Fibroblast of skin of right quadriceps (primary cell): ENCODE measurements around the gene CRLF2.
"Not testable (repeated sequence)": the region's sequence is repeated elsewhere in the genome, so short reads cannot be mapped to it uniquely, and the experiment has no call there.

Experiments used
- DNase-seq: peaks from one replicate; pipeline ENCODE4 v3.0.0-alpha.2; 2013

The CRLF2 gene

DNA sequence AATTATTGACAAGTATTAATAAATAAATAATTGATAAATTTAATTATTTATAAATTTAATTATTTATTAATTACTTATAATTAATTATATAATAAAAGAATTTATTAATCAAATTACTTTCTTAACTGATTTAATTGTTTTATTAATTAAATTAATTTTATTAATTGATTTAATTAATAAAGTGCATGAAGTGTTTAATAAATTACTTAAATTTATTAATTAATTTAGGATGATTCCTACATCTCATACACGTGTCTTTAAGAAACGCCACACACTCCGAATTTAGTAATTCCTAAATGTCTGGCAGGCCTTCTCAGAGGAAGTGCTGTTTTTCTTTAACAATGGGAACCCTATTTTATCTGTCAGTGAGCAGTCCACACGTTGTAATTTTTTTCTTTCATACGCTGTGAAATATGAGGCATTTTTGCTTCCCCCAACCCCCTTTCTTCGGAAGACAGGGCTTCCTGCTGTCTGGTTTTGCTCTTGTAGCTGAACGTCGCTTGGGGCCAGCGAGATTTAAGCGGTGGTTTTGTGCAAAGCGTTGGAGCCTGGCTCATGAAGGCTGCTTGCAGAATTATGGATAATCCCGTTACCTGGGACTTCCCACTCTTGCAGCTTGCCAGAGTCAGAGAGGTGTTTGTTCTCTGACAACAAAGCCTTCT lies 46.8 kb downstream of the CRLF2 start:
- DNase-seq, result peak; percentile 68

DNA sequence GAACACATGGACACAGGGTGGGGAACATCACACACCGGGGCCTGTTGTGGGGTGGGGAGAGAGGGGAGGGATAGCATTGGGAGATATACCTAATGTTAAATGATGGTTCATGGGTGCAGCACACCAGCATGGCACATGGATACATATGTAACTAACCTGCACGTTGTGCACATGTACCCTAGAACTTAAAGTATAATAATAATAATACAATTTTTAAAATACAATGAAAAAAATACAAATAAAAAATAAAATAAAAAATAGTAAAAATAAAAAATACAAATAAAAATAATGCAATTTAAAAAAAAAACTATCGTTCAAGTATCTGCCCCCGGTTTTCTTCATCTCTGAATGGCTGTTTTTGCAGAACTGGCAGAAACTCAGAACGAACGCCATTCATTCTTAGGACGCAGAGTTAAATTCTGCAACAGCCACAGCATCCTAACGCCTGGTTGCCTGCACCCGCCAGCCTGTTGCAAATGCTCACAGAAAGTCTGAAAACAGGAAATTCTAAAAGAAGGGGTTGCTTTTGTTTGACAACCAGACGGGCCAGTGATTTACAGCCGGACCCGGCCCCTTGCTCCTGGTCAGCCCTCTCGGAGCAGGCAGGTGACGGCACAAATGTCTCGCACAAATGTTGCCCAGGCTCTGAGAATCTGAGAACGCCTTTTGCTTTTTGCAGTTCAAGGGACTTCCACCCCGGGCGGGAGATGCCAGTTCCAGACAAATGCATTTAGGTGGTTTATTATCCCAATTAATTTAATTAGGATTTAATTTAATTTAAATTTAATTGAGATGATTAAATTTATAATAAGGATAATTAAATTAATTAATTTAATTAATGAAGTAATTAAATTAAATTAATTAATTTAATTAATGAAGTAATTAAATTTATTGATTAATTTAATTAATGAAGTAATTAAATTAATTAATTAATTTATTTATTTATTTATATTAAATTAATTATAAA lies 47.8 kb downstream of the CRLF2 start:
- no peak for DNase-seq

DNA sequence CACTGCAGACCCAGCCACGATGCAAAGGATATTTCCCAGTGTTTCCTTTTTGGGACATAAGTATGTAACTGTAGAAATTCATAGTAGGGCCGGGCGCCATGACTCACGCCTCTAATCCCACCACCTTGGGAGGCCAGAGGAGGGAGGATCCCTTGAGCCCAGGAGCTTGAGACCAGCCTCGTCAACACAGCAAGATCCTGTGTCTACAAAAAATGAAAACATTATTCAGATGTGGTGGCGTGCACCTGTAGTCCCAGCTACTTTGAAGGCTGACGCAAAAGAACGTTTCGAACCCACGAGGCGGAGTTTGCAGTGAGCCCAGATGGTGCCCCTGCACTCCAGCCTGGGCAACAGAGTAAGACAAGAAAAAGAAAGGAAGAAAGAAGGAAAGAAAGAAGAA lies 49.2 kb downstream of the CRLF2 start:
- no peak for DNase-seq

DNA sequence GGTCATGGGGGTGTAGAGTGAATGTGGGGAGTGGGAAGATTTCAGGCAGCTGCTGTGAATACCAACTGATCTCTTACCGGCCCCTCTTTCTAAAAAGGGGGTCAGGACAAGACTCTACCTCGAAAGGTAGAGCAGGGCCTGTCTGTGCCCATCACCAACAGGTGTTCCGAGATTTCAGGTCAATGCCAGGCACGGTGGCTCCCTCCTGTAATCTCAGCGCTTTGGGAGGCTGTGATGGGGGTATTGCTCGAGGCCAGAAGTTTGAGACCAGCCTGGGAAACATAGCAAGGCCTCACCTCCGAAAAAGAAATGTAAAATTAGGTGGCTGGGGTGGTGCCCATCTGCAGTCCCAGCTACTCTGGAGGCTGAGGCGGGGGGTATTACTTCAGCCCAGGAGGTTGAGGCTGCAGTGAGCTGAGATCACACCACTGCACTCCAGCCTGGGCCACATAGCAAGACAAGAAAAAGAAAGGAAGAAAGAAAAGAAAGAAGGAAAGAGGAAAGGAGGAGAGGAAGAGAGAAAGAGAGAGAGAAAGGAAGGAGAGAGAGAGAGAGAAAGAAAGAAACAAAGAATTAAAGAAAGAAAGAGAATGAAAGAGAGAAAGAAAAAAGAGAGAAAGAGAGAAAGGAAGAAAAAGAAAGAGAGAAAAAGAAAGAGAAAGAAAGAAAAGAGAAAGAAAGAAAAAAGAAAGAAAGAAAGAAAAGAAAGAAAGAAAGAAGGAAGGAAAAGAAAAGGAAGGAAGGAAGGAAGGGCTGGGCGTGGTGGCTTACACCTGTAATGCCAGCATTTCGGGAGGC lies 50.1 kb downstream of the CRLF2 start:
- no peak for DNase-seq

DNA sequence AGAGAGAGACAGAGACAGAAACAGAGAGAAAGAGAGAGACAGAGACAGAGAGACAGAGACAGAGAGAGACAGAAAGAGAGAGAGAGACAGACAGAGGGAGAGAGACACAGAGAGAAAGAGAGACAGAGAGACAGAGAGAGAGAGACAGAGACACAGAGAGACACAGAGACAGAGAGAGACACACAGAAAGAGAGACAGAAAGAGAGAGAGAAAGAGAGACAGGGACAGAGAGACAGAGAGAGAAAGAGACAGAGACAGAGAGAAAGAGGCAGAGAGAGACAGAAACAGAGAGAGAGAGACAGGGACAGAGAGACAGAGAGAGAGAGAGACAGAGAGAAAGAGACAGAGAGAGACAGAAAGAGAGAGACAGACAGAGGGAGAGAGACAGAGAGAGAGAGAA lies 52.9 kb downstream of the CRLF2 start:
- DNase-seq, result no peak

DNA sequence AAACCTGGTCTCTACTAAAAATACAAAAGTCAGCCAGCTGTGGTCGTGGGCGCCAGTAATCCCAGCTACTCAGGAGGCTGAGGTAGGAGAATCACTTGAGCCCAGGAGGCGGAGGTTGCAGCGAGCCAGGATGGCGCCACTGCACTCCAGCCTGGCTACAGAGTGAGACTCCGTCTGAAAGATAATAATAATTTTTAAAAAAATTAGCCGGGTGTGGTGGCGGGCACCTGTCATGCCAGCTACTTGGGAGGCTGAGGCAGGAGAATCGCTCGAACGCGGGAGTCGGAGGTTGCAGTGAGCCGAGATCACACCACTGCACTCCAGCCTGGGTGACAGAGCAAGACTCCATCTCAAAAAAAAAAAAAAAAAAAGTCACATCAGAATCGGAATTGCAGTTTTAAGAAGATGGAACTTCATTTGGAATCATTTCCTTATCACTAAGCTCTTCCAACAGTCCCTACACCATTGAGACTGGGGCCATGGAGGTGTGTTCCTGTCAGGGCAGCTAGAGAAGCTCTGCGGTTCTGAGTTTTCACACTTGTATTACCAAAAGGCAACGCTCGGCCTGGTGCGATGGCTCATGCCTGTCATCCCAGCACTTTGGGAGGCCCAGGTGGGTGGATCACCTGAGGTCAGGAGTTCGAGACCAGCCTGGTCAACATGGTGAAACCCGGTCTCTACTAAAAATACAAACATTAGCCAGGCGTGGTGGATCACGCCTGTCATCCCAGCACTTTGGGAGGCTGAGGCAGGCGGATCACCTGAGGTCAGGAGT lies 55.6 kb downstream of the CRLF2 start:
- not testable (repeated sequence) for DNase-seq

DNA sequence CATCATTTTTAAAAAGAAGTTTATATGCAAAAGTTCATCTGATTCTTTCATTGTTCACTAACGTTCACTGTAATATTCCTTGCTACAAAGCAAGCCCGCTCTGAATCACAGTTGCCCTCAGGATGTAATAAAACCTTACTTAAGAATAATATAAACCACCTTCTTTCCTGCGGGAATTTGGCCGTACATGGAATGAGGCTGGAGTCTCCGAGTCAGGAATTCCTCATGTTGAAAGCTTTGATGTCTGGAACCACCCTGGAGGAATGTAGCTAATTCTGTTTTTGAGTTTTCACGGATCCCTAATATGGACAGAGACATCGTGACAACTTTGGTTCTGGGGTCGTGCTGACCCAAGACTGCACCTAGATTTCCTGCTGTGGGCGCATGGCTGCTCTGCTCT lies 58.5 kb downstream of the CRLF2 start:
- peak; percentile 61 for DNase-seq

DNA sequence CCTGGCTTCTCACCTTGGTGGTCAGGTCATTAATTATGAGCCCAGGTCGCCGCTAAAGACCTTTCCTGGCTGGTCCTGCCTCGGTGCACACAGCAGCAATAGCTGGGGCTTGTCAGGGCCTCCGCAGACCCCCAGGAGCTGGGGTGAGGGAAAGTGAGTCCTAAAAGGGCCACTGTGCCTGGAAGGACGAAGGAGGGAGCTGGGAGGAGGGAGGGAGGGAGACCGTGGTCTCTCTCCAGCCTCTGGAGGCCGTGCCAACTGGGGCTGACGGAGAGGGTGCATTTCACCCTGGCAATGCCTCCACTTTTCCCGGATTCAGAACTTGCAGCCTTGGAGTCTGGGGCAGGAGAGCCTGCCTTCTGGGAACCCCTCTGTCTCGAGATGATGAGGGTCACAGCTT lies 60.4 kb downstream of the CRLF2 start:
- no peak for DNase-seq

DNA sequence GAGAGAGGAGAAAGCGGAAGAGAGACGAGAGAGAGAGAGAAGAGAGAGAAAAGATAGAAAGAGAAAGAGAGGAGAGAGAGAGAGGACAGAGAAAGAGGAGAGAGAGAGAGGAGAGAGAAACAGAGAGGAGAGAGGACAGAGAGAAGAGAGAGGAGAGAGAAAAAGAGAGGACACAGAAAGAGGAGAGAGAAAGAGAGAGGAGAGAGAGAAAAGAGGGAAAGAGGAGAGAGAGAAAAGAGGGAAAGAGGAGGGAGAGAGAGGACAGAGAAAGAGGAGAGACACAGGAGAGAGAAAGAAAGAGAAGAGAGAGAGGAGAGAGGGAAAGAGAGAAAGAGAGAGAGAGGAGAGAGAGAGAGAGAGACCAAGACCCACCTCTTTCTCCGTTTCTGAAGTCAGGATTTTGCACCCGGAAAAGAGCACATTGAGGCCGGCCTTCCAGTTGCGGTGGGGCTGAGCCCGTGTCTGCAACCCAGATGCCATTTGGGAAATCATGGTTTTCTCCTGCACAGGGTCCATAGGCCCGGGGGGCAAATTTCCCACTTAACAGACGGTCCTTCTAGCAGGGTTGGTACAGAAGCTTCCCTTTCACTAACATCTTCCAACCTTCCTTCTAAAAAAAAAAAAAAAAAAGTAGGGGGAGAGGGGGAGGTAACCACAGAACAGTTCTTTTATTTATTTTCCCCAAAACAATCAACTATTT lies 60.9 kb downstream of the CRLF2 start:
- DNase-seq, result no peak

DNA sequence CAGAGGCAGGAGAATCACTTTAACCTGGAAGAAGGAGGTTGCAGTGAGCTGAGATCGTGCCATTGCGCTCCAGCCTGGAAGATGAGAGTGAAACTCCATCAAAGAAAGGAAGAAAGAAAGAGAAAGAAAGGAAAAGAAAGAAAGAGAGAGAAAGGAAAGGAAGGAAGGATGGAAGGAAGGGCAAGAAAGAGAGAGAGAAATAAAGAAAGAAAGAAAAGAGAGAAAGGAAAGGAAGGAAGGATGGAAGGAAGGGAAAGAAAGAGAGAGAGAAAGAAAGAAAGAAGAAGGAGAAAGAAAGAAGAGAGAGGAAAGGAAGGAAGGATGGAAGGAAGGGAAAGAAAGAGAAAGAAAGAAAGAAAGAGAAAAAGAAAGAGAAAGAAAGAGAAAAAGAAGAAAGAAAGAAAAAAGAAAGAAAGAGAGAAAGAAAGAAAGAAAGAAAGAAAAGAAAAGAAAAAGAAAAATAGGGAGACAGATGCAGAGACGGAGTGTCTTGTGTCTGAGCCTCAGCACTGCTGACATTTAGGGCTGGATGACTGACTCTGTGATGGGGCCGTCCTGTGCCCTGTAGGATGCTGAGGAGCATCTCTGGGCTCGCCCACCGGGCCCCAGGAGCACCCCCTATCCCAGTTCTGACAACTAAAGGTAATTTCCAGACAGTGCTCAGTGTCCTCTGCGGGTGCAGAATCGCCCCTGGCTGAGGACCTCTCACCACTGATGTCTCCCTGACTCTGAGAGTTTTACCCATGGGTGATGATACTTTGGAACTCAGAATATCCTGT lies 61.7 kb downstream of the CRLF2 start:
- no peak for DNase-seq

DNA sequence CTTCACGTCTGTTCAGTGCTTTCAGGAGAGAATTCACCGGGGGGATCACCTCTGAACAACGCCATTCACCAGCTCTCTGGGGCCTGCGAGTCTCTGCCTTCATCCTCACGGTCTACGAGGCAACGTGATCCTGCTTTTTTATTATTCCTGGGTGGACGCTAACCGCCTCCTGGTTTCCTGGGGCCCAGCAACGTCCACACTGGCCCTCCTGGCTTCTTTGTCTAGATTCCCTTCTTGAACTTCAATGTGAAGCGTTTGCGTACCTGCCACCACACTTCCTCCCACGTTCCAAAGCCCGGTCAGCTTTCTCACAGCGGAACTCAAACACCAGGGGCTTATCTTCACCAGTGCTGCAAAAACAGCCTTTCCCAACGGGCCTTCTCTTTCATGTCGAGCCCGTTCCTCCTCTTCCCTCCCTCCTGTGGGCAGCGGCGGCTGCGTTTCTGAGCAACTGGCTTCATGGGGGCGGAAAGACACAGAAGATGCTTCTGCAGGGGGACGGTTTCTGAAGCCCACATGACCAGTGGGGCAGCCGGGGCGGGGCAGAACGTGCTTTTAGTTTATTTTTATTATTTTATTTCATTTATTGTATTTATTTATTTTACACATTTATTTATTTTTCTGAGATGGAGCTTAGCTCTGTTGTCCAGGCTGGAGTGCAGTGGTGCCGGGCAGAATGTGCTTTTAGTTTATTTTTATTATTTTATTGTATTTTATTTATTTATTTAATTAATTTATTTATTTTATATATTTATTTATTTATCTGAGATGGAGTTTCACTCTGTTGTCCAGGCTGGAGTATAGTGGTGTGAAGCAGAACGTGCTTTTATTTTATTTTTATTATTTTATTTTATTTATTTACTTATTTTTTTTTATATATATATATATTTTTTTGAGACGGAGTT lies 64.6 kb downstream of the CRLF2 start:
- no peak for DNase-seq

DNA sequence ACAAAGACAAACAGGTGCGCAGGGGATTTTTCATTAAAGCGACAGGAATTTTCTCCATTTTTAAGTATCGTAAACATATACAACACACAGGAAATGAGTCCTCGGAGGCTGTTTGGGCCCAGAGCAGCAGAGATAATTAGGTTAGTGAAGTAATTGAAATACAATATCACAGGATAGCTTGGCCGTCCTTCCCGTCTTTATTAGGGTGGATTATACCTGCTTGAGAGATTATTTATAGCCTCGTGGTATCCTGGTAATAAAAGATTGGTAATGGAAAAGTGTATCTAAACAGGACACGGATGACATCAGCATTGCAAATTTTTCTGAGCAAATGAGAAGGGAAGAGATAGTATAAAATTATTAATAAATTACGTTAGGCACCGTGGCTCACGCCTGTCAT lies 68.2 kb downstream of the CRLF2 start:
- DNase-seq, result no peak
